ENCODE data around the gene INF2.
"Not testable (repeated sequence)": the region's sequence is repeated elsewhere in the genome, so short reads cannot be mapped to it uniquely, and the experiment has no call there.

INF2 gene

GRCh38 chr14:104726600-104727451 is 37.4 kb downstream of the INF2 start:
- no peak for DNase-seq (ENCODE audit: low read depth)
- TF ChIP-seq CTCF (IDR thresholded peaks at IDR 0.05; ENCODE audit: control insufficient read depth, insufficient read depth, low read depth, low read length, missing control alignments), result no peak
- no peak overlapping the region for H3K4me3 ChIP-seq (ENCODE audit: control insufficient read depth, low read depth, low read length)

GRCh38 chr14:104728631-104729030 is 39.2 kb downstream of the INF2 start:
- no peak overlapping the region for H3K4me3 ChIP-seq (ENCODE audit: control insufficient read depth, low read depth, low read length)
- no peak for DNase-seq (ENCODE audit: low read depth)
- no peak for TF ChIP-seq CTCF (IDR thresholded peaks at IDR 0.05; ENCODE audit: control insufficient read depth, insufficient read depth, low read depth, low read length, missing control alignments)

- DNase-seq (ENCODE audit: low read depth), result not testable (repeated sequence)
Observed at GRCh38 chr14:104729176-104729834, 39.9 kb downstream of the INF2 start.

GRCh38 chr14:104729835-104730181 is 40.4 kb downstream of the INF2 start:
- DNase-seq (ENCODE audit: low read depth), result no peak
- no peak overlapping the region for H3K4me3 ChIP-seq (ENCODE audit: control insufficient read depth, low read depth, low read length)
- TF ChIP-seq CTCF (IDR thresholded peaks at IDR 0.05; ENCODE audit: control insufficient read depth, insufficient read depth, low read depth, low read length, missing control alignments), result no peak

More at GRCh38 chr14:104729176-104729834, 39.9 kb downstream of the INF2 start:
- H3K4me3 ChIP-seq (ENCODE audit: control insufficient read depth, low read depth, low read length), result not testable (repeated sequence)

- no peak for DNase-seq (ENCODE audit: low read depth)
- no peak for TF ChIP-seq CTCF (IDR thresholded peaks at IDR 0.05; ENCODE audit: control insufficient read depth, insufficient read depth, low read depth, low read length, missing control alignments)
- no peak overlapping the region for H3K4me3 ChIP-seq (ENCODE audit: control insufficient read depth, low read depth, low read length)
Observed at GRCh38 chr14:104730487-104730886, 41.1 kb downstream of the INF2 start.

- TF ChIP-seq CTCF (IDR thresholded peaks at IDR 0.05; ENCODE audit: control insufficient read depth, insufficient read depth, low read depth, low read length, missing control alignments), result peak; percentile 54
- no peak overlapping the region for H3K4me3 ChIP-seq (ENCODE audit: control insufficient read depth, low read depth, low read length)
Observed at GRCh38 chr14:104731320-104732294, 42.2 kb downstream of the INF2 start.

More at GRCh38 chr14:104731320-104732294, 42.2 kb downstream of the INF2 start:
- no peak for DNase-seq (ENCODE audit: low read depth)

All from AG09309 (cell line).